Frontal cortex (tissue), 4 donors: Measurements from ENCODE around the gene ANXA6. TPM values are rescaled to one million over a fixed set of nuclear protein-coding genes. Genes with fewer than 3 reads are reported as not detected.

Experiments used
- DNase-seq, 2 donors: peaks; one replicate each; pipeline ENCODE4 v3.0.0; 2012; ENCODE audit warnings: low spot score in 2 of 2
- FAIRE-seq: peaks from 2 replicates; lab custom pipeline; 2012; peaks lifted over from hg19 to GRCh38; lab: Jason Lieb, UNC
- total RNA-seq: library from RNA; depleted of rRNA; stranded (reverse); fragments of >200 nt; gene quantifications from one replicate; pipeline ENCODE4 v1.2.3, GENCODE V29; 2014
- donor health status: control.
- donor health status: control.
- donor health status: control.

The ANXA6 gene
- total RNA-seq, 1 donor from 2014 or later = 48.9 TPM

DNA sequence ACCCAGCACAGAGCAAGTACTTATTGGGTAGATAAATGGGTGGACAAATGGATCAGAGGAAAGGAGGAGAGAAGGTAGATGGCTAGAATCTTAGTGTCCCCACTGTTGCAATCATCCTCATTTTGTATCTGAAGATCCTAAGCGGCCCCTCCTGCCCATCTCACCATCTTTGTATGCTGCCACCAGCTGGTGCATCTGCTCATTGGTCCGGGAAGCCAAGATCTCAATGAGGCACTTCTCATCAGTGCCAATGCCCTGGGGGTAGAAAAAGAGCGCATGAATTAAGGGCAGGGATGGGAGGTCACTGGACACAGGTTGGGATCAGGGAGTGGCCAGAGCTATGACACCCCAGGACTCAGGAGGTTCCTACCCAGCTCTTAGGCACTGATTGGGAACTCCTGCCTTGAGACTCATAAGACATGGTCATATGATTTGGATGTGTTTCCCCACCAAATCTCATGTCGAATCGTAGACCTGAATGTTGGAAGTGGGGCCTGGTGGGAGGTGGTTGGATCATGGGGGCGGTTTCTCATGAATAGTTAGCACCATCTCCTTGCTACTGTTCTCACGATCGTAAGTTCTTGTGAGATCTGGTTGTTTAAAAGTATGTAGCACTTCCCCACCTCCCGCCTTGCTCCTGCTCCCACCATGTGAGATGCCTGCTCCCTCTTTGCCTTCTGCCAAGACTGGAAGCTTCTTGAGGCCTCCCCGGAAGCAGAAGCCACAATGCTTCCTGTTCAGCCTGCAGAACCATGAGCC is 20.3 kb downstream of the ANXA6 start:
- FAIRE-seq (no peak), DNase-seq (no peak)

DNA sequence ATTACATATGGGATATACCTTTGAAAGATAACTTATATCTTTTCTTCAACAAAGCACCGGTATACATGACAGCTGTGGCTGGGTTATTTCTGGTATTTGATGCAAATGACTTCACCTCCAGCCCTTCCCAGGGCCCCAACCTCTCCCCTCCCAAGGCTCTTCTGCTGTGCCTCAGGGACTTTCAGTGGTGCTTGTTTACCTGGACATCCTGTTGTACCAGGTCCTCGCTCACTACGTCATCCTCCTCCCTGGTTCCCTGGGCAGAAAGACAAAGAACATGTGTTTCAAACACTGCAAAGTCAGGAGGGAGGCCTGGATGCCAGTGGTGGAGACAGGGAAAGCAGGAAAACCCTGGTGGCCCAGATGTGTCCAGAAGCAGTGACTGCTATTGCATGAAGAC is 23.4 kb downstream of the ANXA6 start:
- no peak for FAIRE-seq
- DNase-seq = no peak

GRCh38 chr5:151132963-151133362 is 24.6 kb downstream of the ANXA6 start:
- no peak for FAIRE-seq
- no peak for DNase-seq

DNA sequence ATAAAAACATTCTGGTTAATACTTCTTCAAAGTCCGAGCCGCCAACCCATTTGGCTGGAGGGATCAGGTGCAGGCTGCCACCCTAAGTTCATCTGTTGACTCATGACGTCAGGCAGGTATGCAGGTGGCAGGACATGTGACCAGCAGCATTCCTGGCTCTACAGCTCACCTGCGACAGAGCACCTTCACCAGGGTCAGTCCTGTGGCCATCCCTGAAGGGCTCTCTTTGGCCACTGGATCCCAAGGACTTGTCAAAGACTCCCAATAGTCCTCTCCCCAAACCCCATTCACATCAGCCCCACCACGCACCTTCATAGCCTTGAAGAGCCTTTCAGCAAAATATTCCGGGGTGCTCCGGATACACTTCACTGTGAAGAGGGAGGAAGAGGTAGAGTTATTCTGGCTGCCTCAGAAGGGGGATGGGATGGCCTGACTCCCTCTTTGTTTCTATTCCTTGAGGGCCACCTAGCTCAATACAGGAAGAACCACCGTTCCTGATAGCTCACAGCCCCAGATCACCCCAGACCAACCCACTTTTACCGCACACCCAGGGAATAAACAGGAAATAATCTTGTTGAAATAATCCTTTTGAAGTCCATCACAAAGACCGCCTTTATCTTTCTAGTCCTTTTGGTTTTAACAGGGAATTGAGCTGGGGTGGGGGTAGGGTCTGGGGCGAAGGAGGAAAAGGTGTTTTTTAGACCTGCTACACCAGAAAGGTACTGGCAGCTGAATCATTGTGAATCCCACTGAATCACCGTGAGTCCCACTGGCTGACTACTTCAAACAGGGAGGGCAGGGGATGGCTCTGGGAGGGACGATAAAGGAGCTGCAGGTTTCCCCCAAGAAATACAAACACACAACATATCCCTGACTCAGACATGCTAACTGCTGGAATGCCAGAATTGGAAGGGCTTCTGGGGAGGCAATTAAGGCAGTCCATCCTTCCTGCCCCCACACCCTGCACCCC is 26.4 kb downstream of the ANXA6 start:
- no peak for FAIRE-seq

DNA sequence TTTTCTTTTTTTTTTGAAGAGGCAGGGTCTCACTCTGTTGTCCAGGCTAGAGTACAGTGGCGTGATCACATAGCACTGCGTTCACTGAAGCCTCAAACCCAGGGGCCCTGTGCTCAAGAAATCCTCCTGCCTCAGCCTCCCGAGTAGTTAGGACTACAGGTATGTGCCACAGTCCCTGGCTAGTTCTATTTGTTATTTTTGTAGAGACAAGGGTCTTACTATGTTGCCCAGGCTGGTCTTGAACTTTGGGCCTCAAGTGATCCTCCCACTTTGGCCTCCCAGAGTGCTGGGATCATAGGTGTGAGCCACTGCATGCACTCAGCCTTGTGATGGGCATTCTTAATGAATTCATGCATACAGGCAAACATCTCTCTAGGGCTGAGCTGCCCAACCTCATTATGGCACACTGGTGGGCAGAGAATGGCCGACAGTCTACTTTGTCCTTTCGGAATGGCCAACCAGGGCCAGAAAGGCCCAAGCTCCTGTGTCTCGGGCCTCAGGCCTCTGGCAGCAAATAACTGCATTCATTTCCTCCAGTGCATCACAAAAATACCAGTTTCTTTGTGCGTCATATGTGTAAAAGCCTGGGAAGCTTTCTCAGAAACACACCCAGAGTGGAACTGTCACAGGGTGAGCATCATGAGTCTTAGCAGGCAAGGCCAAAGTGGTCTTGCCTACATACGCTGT is 27.2 kb downstream of the ANXA6 start:
- DNase-seq = no peak
- no peak for FAIRE-seq

More for the DNA sequence above, 26.4 kb downstream of the ANXA6 start:
- DNase-seq = no peak

DNA sequence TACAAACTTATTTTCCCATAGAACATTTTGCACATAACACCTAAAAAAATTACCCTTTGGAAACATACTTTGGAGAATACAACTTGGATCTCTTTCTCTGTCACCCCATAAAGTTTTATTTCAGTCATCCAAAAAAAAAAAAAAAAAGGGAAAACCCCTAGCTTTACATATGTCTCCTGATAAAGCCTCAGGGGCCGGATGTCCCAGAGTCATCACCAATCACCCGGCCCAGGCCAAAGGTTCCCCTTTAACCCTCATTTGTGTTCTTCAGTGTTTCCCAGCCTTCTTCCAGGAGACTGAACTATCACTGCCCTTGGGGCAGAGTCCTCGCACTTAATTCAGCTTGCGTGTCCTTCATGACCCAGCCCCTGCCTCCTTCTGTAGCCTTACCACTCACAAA is 28.8 kb downstream of the ANXA6 start:
- no peak for DNase-seq
- no peak for FAIRE-seq

GRCh38 chr5:151127926-151128325 is 29.7 kb downstream of the ANXA6 start:
- FAIRE-seq (no peak), DNase-seq (no peak)

DNA sequence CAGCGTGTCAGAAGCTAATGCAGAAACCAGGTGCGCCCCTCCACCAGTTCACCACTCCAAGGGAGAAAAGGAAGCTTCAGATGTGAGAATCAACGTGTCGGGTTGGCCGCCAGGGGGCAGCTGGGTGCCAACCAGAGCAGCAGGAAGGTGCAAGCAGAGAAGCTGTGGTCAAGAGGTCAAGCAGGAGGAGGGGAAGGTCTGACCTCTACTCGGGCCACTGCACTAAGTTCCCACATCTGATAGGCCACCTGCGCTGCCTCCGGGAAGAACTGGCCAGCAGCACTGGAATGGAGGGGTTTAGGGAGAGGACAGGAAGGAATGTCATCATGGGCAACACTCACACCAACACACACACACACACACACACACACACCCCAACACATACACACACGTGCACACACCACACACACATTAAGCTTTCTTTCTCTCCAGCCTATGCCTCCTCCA is 31.4 kb downstream of the ANXA6 start:
- DNase-seq (peak; percentile 29 to 68), FAIRE-seq (no peak)

DNA sequence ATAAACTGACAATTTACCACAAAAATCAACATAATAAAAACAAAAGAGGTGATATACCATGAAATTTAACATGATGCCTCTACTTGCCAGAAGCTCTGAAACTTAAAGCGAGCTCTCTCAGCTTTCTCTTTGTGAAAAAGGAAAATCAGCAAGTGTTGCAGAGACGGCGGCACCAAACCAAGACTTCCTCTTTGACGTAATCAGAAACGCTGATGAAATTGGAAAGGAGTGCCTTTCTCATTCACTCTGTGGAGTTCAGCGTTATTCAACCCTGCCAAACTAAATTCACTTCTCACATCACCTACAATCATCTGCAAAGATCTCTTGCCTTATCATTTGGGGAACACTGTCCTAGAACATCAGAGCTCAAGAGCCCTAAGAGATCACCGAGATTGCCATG is 32.2 kb downstream of the ANXA6 start:
- DNase-seq (no peak), FAIRE-seq (no peak)

DNA sequence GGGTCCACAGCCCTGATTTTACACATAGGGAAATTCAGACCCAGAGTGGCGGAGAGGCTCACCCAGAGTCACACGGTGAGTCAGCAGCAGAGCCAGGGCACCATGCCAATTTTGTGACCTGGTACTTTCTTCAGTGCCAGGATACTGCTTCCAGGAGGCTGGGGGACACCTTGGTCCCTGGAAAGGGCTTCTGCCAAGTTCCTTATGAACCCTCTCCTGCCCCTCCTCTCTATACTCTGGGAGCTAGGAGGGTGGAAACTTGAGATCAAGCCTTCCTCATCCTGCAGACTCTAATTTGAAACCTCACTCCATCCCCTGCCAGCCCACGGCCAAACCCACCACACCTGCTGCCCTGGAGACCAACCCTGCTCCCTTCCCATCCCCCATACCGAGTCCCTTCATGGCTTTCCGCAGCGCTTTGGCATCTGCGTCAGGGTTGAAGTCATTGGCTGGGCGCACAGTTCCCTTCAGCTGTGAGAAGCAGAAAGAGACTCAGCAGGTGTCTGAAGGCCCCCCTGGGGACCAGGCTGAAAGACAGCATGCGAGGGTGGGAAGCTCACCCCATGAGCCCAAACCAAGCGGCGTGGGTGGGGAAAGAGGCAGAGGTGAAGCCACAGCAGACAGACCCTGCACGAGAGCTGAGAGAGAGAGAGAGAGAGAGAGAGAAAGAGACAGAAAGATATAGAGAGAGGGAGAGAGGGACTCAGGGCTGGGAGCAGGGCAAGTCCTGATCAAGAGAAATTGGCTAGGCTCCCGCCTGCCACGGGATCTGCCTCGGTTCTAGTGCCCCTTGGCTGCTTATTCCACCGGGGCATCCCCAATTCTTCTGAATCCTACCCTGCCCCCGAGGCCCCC is 33.5 kb downstream of the ANXA6 start:
- DNase-seq = no peak
- FAIRE-seq = no peak

GRCh38 chr5:151122828-151123227 is 34.8 kb downstream of the ANXA6 start:
- DNase-seq = no peak
- no peak for FAIRE-seq

DNA sequence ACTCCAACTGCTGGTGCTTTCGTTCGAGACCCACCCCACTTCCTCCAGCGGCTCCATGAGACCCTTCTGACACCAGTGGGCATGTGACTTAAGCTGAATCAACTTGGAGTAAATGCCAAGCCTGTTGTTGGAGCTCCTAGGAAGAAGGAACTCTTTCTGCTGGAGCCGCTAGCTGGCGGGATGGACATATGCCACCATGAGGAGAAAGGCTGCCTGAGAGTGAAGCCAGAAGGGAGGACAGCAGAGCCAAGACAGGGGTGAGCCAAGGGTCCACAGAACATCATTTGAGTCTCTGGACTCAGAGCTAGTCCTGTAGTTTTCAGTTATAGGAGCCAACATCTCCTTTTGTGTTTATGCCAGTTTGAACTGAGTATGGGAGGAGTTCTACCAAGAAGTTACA is 35.9 kb downstream of the ANXA6 start:
- DNase-seq = no peak

GRCh38 chr5:151121095-151121494 is 36.5 kb downstream of the ANXA6 start:
- no peak for DNase-seq
- no peak for FAIRE-seq

More for the DNA sequence above, 35.9 kb downstream of the ANXA6 start:
- FAIRE-seq = no peak

DNA sequence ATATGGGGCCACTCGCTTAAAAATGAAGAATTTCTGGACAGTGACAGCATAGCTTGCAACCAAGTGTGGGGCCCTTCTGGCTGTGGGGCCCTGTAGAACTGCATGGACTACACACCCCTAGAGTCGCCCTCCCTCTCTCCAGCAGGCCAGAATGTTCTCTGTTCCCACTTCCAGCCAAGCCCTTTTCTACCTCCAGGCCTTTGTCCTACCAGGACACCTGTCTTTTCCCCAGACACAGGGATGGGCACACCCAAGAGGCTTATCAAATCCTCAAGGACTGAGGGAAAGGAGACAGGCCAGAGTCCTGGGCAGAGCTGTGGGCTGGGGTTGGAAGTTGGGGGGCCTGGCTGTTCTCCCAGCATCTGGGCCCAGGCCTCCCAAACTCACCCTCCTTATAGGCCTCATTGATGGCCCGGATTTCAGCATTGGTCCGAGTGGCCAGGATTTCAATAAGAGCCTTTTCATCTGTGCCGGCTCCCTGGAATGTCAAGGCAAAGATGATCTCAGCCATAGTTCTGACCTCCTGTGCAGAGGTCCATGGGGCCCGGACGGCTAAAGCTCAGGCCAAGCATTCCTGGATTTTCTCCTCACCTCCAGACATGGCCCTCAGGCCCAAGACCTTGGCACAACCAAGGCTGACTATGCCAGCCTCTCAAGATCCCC is 38.5 kb downstream of the ANXA6 start:
- DNase-seq (no peak), FAIRE-seq (no peak)

- FAIRE-seq = no peak
Measured at GRCh38 chr5:151115272-151115905, 42.2 kb downstream of the ANXA6 start.

GRCh38 chr5:151113651-151114050 is 43.9 kb downstream of the ANXA6 start:
- FAIRE-seq = no peak

More at GRCh38 chr5:151115272-151115905, 42.2 kb downstream of the ANXA6 start:
- DNase-seq = peak; percentile 38 to 77

GRCh38 chr5:151110992-151111391 is 46.6 kb downstream of the ANXA6 start:
- FAIRE-seq (no peak), DNase-seq (no peak)

More at GRCh38 chr5:151113651-151114050, 43.9 kb downstream of the ANXA6 start:
- no peak for DNase-seq

GRCh38 chr5:151110122-151110681 is 47.4 kb downstream of the ANXA6 start:
- FAIRE-seq = no peak

More at GRCh38 chr5:151110122-151110681, 47.4 kb downstream of the ANXA6 start:
- no peak for DNase-seq
